ENCODE measurements around the gene RASA3. TPM values are rescaled to one million over a fixed set of nuclear protein-coding genes. Genes with fewer than 3 reads are reported as not detected.

RASA3 gene
- polyA plus RNA-seq, 1 experiment = 31.4 TPM

- ChIA-PET POLR2A (no interaction called here), CTCF (no interaction called here)
- no peak for DNase-seq (ENCODE audit: low read depth)
- H3K4me3 ChIP-seq (ENCODE audit: low read depth, low read length) = no peak overlapping the region
- no peak for TF ChIP-seq CTCF (IDR thresholded peaks at IDR 0.05; ENCODE audit: insufficient read depth, low read depth, low read length)
- H3K27me3 ChIP-seq (ENCODE audit: control insufficient read depth, insufficient read depth, low read length) = no peaks in the 10 kb centered on the region
- H3K36me3 ChIP-seq (ENCODE audit: control insufficient read depth, insufficient read depth, low read length) = peaks cover 30% of the 10 kb centered on the region
Measured at GRCh38 chr13:114005206-114005724, 127.2 kb downstream of the RASA3 start.

- peaks cover 26% of the 10 kb centered on the region for H3K36me3 ChIP-seq (ENCODE audit: control insufficient read depth, insufficient read depth, low read length)
- TF ChIP-seq CTCF (IDR thresholded peaks at IDR 0.05; ENCODE audit: insufficient read depth, low read depth, low read length) = no peak
- no peak for DNase-seq (ENCODE audit: low read depth)
- H3K27me3 ChIP-seq (ENCODE audit: control insufficient read depth, insufficient read depth, low read length) = no peaks in the 10 kb centered on the region
- CTCF ChIA-PET = interaction anchor here (1.6 kb wide), 1 partner anchor 11 kb away, joined by 5 read pairs; no protein-coding TSS in a partner anchor
- POLR2A ChIA-PET = no interaction called here
- H3K4me3 ChIP-seq (ENCODE audit: low read depth, low read length) = no peak overlapping the region
Measured at GRCh38 chr13:114004420-114005205, 127.8 kb downstream of the RASA3 start.

GRCh38 chr13:114002771-114003321, 129.6 kb downstream of the RASA3 start:
- ChIA-PET CTCF (interaction anchor here (1.0 to 1.6 kb wide), 3 partner anchors 9 to 337 kb away, joined by 3 to 5 read pairs (median 5); no protein-coding TSS in a partner anchor), POLR2A (no interaction called here)
- DNase-seq (ENCODE audit: low read depth) = no peak
- Histone ChIP-seq H3K27me3 (ENCODE audit: control insufficient read depth, insufficient read depth, low read length) (no peaks in the 10 kb centered on the region), H3K4me3 (ENCODE audit: low read depth, low read length) (no peak overlapping the region), H3K36me3 (ENCODE audit: control insufficient read depth, insufficient read depth, low read length) (peaks cover 28% of the 10 kb centered on the region)
- no peak for TF ChIP-seq CTCF (IDR thresholded peaks at IDR 0.05; ENCODE audit: insufficient read depth, low read depth, low read length)

- Histone ChIP-seq H3K27me3 (ENCODE audit: control insufficient read depth, insufficient read depth, low read length) (no peaks in the 10 kb centered on the region), H3K4me3 (ENCODE audit: low read depth, low read length) (no peak overlapping the region), H3K36me3 (ENCODE audit: control insufficient read depth, insufficient read depth, low read length) (peaks cover 28% of the 10 kb centered on the region)
- ChIA-PET POLR2A (no interaction called here), CTCF (interaction anchor here (1.4 kb wide), 1 partner anchor 13 kb away, joined by 5 read pairs; no protein-coding TSS in a partner anchor)
- TF ChIP-seq CTCF (IDR thresholded peaks at IDR 0.05; ENCODE audit: insufficient read depth, low read depth, low read length) = no peak
- no peak for DNase-seq (ENCODE audit: low read depth)
Measured at GRCh38 chr13:114002009-114002544, 130.3 kb downstream of the RASA3 start.

GRCh38 chr13:114001331-114002008, 131.0 kb downstream of the RASA3 start:
- TF ChIP-seq CTCF (IDR thresholded peaks at IDR 0.05; ENCODE audit: insufficient read depth, low read depth, low read length) = no peak
- Histone ChIP-seq H3K36me3 (ENCODE audit: control insufficient read depth, insufficient read depth, low read length) (peaks cover 33% of the 10 kb centered on the region), H3K4me3 (ENCODE audit: low read depth, low read length) (no peak overlapping the region), H3K27me3 (ENCODE audit: control insufficient read depth, insufficient read depth, low read length) (no peaks in the 10 kb centered on the region)
- ChIA-PET POLR2A (no interaction called here), CTCF (no interaction called here)
- no peak for DNase-seq (ENCODE audit: low read depth)

Data from BJ (cell line).